HEK293 (cell line): ENCODE measurements around the gene CDH26.
A peak's percentile ranks its signal among the peaks of the same experiment; 100 is the strongest.

Experiments used
- FEZF1 ChIP-seq: fragments of 450-650 bp; formaldehyde crosslinking; IDR thresholded peaks from 2 replicates; pipeline ENCODE4 v1.5.1; 2016; ENCODE audit warnings: missing biosample characterization, missing genetic modification characterization
- MEIS1 ChIP-seq: sonication (generic); formaldehyde crosslinking; IDR thresholded peaks from 2 replicates; pipeline ENCODE4 v1.8.1; 2022; ENCODE audit warnings: missing genetic modification reagents, mild to moderate bottlenecking, borderline replicate concordance
- MZF1 ChIP-seq: fragments of 450-650 bp; formaldehyde crosslinking; IDR thresholded peaks from 2 replicates; pipeline ENCODE4 v1.5.1; 2017; ENCODE audit warnings: missing biosample characterization, missing genetic modification characterization, borderline replicate concordance
- OSR2 ChIP-seq: fragments of 450-650 bp; formaldehyde crosslinking; IDR thresholded peaks from 2 replicates; pipeline ENCODE4 v1.5.1; 2016; ENCODE audit warnings: missing biosample characterization, missing genetic modification characterization
- RBAK ChIP-seq: fragments of 450-650 bp; formaldehyde crosslinking; IDR thresholded peaks from 2 replicates; pipeline ENCODE4 v1.5.1; 2016; ENCODE audit warnings: missing biosample characterization, missing genetic modification characterization
- REST ChIP-seq: fragments of 450-650 bp; formaldehyde crosslinking; IDR thresholded peaks from 2 replicates; pipeline ENCODE4 v1.5.1; 2016; ENCODE audit warnings: missing biosample characterization, missing genetic modification characterization
- ZBTB21 ChIP-seq: fragments of 450-650 bp; formaldehyde crosslinking; IDR thresholded peaks from 2 replicates; pipeline ENCODE4 v1.5.1; 2017; ENCODE audit warnings: missing biosample characterization, missing genetic modification characterization
- ZNF169 ChIP-seq: fragments of 450-650 bp; formaldehyde crosslinking; IDR thresholded peaks from 2 replicates; pipeline ENCODE4 v1.5.1; 2016; ENCODE audit warnings: missing biosample characterization, missing genetic modification characterization
- ZNF239 ChIP-seq: fragments of 450-650 bp; formaldehyde crosslinking; IDR thresholded peaks from 2 replicates; pipeline ENCODE4 v1.5.1; 2016; ENCODE audit warnings: missing biosample characterization, missing genetic modification characterization
- ZNF292 ChIP-seq: fragments of 450-650 bp; formaldehyde crosslinking; IDR thresholded peaks from 2 replicates; pipeline ENCODE4 v1.5.1; 2016; ENCODE audit warnings: low read depth, missing biosample characterization, missing genetic modification characterization, borderline replicate concordance
- ZNF354C ChIP-seq: fragments of 450-650 bp; formaldehyde crosslinking; IDR thresholded peaks from 2 replicates; pipeline ENCODE4 v1.5.1; 2016; ENCODE audit warnings: missing biosample characterization, missing genetic modification characterization, low read depth, borderline replicate concordance
- ZNF362 ChIP-seq: fragments of 450-650 bp; formaldehyde crosslinking; IDR thresholded peaks from 2 replicates; pipeline ENCODE4 v1.5.1; 2016; ENCODE audit warnings: missing biosample characterization, missing genetic modification characterization
- ZNF366 ChIP-seq: fragments of 450-650 bp; formaldehyde crosslinking; conservative IDR thresholded peaks from 2 replicates; pipeline ENCODE4 v1.5.1; 2016; ENCODE audit warnings: missing biosample characterization, missing genetic modification characterization
- ZNF404 ChIP-seq: fragments of 450-650 bp; formaldehyde crosslinking; IDR thresholded peaks from 2 replicates; pipeline ENCODE4 v1.5.1; 2017; ENCODE audit warnings: missing biosample characterization, missing genetic modification characterization
- ZNF426 ChIP-seq: fragments of 450-650 bp; formaldehyde crosslinking; IDR thresholded peaks from 2 replicates; pipeline ENCODE4 v1.5.1; 2017; ENCODE audit warnings: missing biosample characterization, missing genetic modification characterization, mild to moderate bottlenecking, inconsistent platforms, moderate library complexity
- ZNF580 ChIP-seq: fragments of 450-650 bp; formaldehyde crosslinking; IDR thresholded peaks from 2 replicates; pipeline ENCODE4 v1.5.1; 2016; ENCODE audit warnings: missing biosample characterization, missing genetic modification characterization
- ZNF596 ChIP-seq: fragments of 450-650 bp; IDR thresholded peaks from 2 replicates; pipeline ENCODE4 v1.5.0; 2018; ENCODE audit warnings: missing biosample characterization, mild to moderate bottlenecking, missing genetic modification characterization, moderate library complexity
- ZNF621 ChIP-seq: fragments of 450-650 bp; formaldehyde crosslinking; IDR thresholded peaks from 2 replicates; pipeline ENCODE4 v1.5.1; 2017; ENCODE audit warnings: missing biosample characterization, missing genetic modification characterization
- ZNF626 ChIP-seq: fragments of 450-650 bp; sonication (Bioruptor Pico); formaldehyde crosslinking; IDR thresholded peaks from 2 replicates; pipeline ENCODE4 v1.5.1; 2018; ENCODE audit warnings: missing biosample characterization, missing genetic modification characterization, inconsistent platforms
- ZNF629 ChIP-seq: fragments of 450-650 bp; formaldehyde crosslinking; IDR thresholded peaks from 2 replicates; pipeline ENCODE4 v1.5.1; 2017; ENCODE audit warnings: missing biosample characterization, missing genetic modification characterization
- TF ChIP-seq, protein P1 (sequence below): fragments of 450-650 bp; formaldehyde crosslinking; IDR thresholded peaks from 2 replicates; pipeline ENCODE4 v1.5.1; 2017; ENCODE audit warnings: missing biosample characterization, missing genetic modification characterization
- TF ChIP-seq, protein P2 (sequence below): fragments of 450-650 bp; formaldehyde crosslinking; IDR thresholded peaks from 2 replicates; pipeline ENCODE4 v1.5.1; 2016; ENCODE audit warnings: missing biosample characterization, missing genetic modification characterization
- TF ChIP-seq, protein P3 (sequence below): fragments of 450-650 bp; formaldehyde crosslinking; IDR thresholded peaks from 2 replicates; pipeline ENCODE4 v1.5.1; 2016; ENCODE audit warnings: missing biosample characterization, missing genetic modification characterization
- TF ChIP-seq, protein P4 (sequence below): fragments of 450-650 bp; formaldehyde crosslinking; IDR thresholded peaks from 2 replicates; pipeline ENCODE4 v1.5.1; 2016; ENCODE audit warnings: missing biosample characterization, missing genetic modification characterization

The CDH26 gene

DNA sequence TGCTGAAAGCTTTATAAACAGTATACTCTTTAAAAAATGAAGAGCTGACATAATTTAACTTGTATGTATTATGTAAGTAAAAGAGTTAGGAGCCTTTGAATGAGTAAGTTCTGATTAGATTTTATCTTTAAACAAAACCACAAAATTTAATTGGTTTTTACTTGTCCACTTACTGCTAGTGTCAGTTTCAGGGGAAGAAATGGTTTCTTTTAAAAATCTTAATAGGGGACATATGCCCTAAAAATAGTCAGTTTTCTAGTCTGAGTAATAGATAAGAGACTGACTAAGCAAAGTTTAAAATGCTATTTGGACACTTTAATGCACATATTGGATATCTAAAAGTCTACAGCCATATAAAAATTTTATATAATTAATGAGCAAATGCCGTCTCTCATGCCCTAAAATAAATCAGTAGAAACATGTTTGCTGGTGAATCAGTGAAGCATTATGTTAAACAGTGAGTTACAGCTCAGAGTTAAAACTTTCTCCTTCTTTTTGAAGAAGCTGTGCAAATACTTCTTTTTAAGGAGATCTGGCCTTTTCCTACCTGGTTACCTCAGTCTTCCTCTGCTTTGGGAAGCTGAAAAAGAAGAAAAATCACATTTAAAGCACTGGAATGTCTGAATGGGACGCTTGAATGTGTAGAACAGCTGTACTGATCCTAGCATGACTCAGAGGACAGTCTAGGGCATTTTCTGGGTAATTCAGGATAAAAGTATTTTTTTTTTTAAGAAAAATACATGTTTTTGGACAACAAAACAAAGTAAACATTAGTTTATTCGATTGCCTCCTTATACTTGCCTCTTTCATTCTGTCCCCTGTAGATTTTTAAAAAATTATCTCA lies 55.3 kb downstream of the CDH26 start (continued):
- TF ChIP-seq, protein P1, sequence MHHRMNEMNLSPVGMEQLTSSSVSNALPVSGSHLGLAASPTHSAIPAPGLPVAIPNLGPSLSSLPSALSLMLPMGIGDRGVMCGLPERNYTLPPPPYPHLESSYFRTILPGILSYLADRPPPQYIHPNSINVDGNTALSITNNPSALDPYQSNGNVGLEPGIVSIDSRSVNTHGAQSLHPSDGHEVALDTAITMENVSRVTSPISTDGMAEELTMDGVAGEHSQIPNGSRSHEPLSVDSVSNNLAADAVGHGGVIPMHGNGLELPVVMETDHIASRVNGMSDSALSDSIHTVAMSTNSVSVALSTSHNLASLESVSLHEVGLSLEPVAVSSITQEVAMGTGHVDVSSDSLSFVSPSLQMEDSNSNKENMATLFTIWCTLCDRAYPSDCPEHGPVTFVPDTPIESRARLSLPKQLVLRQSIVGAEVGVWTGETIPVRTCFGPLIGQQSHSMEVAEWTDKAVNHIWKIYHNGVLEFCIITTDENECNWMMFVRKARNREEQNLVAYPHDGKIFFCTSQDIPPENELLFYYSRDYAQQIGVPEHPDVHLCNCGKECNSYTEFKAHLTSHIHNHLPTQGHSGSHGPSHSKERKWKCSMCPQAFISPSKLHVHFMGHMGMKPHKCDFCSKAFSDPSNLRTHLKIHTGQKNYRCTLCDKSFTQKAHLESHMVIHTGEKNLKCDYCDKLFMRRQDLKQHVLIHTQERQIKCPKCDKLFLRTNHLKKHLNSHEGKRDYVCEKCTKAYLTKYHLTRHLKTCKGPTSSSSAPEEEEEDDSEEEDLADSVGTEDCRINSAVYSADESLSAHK (tag by site-specific recombination), result peak; percentile 88
- TF ChIP-seq ZNF366 (tag by site-specific recombination) (0 out of 2 replicates have a peak, but pooled peaks have one; percentile 19), OSR2 (peak; percentile 70), ZNF239 (tag by site-specific recombination) (no peak), ZNF626 (tag by site-specific recombination) (no peak), ZNF362 (tag by site-specific recombination) (no peak), ZNF580 (tag by site-specific recombination) (no peak), RBAK (tag by site-specific recombination) (no peak), ZNF169 (tag by site-specific recombination) (no peak), ZNF354C (no peak), ZNF292 (tag by site-specific recombination) (no peak), MZF1 (tag by site-specific recombination) (no peak), FEZF1 (0 out of 2 replicates have a peak, but pooled peaks have one; percentile 40), REST (tag by site-specific recombination) (no peak), ZNF404 (tag by site-specific recombination) (no peak), ZNF426 (tag by site-specific recombination) (no peak), MEIS1 (CRISPR knock-in tag) (no peak), ZNF596 (tag by site-specific recombination) (no peak), ZNF621 (tag by site-specific recombination) (no peak), ZBTB21 (tag by site-specific recombination) (no peak), ZNF629 (tag by site-specific recombination) (peak; percentile 41; the same call in 1 of the 2 replicates)
- TF ChIP-seq, protein P2, sequence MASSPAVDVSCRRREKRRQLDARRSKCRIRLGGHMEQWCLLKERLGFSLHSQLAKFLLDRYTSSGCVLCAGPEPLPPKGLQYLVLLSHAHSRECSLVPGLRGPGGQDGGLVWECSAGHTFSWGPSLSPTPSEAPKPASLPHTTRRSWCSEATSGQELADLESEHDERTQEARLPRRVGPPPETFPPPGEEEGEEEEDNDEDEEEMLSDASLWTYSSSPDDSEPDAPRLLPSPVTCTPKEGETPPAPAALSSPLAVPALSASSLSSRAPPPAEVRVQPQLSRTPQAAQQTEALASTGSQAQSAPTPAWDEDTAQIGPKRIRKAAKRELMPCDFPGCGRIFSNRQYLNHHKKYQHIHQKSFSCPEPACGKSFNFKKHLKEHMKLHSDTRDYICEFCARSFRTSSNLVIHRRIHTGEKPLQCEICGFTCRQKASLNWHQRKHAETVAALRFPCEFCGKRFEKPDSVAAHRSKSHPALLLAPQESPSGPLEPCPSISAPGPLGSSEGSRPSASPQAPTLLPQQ (tag by site-specific recombination), result no peak
- TF ChIP-seq, protein P3, sequence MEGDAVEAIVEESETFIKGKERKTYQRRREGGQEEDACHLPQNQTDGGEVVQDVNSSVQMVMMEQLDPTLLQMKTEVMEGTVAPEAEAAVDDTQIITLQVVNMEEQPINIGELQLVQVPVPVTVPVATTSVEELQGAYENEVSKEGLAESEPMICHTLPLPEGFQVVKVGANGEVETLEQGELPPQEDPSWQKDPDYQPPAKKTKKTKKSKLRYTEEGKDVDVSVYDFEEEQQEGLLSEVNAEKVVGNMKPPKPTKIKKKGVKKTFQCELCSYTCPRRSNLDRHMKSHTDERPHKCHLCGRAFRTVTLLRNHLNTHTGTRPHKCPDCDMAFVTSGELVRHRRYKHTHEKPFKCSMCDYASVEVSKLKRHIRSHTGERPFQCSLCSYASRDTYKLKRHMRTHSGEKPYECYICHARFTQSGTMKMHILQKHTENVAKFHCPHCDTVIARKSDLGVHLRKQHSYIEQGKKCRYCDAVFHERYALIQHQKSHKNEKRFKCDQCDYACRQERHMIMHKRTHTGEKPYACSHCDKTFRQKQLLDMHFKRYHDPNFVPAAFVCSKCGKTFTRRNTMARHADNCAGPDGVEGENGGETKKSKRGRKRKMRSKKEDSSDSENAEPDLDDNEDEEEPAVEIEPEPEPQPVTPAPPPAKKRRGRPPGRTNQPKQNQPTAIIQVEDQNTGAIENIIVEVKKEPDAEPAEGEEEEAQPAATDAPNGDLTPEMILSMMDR (tag by site-specific recombination), result no peak
- TF ChIP-seq, protein P4, sequence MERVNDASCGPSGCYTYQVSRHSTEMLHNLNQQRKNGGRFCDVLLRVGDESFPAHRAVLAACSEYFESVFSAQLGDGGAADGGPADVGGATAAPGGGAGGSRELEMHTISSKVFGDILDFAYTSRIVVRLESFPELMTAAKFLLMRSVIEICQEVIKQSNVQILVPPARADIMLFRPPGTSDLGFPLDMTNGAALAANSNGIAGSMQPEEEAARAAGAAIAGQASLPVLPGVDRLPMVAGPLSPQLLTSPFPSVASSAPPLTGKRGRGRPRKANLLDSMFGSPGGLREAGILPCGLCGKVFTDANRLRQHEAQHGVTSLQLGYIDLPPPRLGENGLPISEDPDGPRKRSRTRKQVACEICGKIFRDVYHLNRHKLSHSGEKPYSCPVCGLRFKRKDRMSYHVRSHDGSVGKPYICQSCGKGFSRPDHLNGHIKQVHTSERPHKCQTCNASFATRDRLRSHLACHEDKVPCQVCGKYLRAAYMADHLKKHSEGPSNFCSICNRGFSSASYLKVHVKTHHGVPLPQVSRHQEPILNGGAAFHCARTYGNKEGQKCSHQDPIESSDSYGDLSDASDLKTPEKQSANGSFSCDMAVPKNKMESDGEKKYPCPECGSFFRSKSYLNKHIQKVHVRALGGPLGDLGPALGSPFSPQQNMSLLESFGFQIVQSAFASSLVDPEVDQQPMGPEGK (tag by site-specific recombination), result no peak
